ENCODE results near the gene TMPRSS11E.
"Not testable (repeated sequence)": the region's sequence is repeated elsewhere in the genome, so short reads cannot be mapped to it uniquely, and the experiment has no call there.

DNA sequence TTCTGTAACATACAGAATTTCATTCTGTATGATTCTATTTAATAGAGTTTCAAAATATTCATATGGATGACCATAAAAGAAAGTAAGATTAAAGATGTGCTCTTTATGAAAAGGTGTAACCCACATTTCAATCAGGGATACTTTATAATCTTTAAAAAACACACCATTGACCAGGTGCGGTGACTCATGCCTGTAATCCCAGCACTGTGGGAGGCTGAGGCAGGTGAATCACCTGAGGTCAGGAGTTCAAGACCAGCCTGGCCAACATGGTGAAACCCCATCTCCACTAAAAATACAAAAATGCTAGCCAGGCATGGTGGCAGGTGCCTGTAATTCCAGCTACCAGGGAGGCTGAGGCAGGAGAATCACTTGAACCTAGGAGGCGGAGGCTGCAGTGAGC, 35.2 kb upstream of the TMPRSS11E start:
- TF ChIP-seq, protein P1, sequence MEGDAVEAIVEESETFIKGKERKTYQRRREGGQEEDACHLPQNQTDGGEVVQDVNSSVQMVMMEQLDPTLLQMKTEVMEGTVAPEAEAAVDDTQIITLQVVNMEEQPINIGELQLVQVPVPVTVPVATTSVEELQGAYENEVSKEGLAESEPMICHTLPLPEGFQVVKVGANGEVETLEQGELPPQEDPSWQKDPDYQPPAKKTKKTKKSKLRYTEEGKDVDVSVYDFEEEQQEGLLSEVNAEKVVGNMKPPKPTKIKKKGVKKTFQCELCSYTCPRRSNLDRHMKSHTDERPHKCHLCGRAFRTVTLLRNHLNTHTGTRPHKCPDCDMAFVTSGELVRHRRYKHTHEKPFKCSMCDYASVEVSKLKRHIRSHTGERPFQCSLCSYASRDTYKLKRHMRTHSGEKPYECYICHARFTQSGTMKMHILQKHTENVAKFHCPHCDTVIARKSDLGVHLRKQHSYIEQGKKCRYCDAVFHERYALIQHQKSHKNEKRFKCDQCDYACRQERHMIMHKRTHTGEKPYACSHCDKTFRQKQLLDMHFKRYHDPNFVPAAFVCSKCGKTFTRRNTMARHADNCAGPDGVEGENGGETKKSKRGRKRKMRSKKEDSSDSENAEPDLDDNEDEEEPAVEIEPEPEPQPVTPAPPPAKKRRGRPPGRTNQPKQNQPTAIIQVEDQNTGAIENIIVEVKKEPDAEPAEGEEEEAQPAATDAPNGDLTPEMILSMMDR (conservative IDR thresholded peaks at IDR 0.05; ENCODE audit: low read length) = not testable (repeated sequence)
- TF ChIP-seq EZH2phosphoT487 (IDR thresholded peaks at IDR 0.05; ENCODE audit: borderline replicate concordance) = not testable (repeated sequence)
